Stimulated activated CD8-positive, alpha-beta memory T cell treated with anti-CD3 and anti-CD28 coated beads, Interleukin-15, amount 100 ng/mL, for 4 hours (primary cell): Measurements from ENCODE around the gene AAMP.

Experiments
- DNase-seq, 2 donors: peaks; one replicate each; pipeline ENCODE4 v3.0.0-alpha.2; 2020; ENCODE audit warnings: low read depth in 2 of 2

The AAMP gene

DNA sequence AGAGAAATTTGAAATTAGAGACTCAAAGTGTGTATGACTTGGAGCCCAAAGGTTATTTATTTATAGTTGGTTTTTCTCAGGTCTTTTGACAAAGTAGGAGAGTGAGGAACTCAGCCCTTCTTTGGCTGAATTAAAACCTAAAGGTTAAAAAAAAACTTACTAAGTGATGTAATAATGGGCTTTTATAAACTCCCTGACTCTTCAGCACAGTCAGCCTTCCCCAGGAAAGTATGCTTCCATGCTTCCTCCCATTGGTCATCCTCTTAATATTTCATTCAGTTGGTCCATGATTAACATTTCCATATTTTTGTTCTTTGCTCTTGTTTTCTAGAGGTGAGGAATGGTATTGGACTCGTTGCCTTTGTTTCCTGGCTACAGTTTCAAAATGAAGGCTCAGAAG is 45.8 kb downstream of the AAMP start:
- DNase-seq = no peak

DNA sequence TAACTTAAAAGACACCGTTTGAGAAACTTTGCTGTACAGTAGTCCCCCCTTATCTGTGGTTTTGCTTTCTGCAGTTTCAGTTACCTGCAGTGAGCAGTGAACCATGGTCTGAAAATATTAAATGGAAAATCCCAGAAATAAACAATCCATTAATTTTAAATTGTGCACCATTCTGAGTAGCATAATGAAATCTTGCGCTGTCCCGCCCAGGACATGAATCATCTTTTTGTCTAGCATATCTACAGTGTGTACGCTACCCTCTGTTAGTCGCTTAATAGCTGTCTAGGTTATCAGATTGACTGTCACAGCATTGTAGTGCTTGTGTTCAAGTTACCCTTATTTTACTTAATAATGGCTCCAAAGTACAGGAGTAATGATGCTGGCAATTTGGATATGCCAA is 46.9 kb downstream of the AAMP start:
- no peak for DNase-seq

DNA sequence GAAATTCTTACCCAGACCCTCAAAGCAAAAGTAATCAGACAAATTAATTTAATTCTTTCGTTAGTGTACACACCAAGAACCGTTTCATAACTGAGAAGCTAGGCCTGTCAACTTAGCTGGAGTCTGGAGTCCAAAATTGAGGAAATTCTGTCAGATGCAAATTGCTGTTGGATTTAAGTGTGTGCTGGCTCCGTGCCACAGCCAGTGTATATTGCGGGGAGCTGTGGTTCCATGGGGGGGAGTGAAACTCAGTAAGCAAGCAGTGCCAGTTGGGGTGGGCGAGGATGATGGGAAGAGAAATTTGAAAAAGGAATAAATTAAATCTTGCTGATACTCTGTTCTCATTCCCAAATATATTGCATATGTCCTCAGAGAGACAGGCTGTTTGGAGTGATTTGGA is 48.9 kb downstream of the AAMP start:
- DNase-seq = no peak

DNA sequence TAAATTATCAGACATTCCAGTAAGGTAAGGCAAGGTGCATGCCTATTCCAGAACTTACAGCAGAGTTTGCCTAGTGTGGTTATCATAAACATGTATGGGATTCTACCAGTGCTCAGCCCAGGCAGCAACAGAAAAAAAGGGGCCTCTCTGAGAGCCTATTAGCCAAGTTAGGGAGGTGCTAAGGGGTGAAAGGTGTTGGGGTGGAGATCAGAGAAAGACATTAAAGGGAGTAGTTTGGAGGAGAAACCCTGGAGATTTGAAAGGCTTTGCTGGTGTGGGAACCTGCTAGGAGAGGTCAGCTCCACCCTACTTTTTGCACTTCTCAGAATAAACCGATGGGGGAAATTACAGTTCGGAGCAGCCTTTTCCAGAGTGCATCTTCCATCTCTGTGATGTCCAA is 50.0 kb downstream of the AAMP start:
- DNase-seq = no peak

DNA sequence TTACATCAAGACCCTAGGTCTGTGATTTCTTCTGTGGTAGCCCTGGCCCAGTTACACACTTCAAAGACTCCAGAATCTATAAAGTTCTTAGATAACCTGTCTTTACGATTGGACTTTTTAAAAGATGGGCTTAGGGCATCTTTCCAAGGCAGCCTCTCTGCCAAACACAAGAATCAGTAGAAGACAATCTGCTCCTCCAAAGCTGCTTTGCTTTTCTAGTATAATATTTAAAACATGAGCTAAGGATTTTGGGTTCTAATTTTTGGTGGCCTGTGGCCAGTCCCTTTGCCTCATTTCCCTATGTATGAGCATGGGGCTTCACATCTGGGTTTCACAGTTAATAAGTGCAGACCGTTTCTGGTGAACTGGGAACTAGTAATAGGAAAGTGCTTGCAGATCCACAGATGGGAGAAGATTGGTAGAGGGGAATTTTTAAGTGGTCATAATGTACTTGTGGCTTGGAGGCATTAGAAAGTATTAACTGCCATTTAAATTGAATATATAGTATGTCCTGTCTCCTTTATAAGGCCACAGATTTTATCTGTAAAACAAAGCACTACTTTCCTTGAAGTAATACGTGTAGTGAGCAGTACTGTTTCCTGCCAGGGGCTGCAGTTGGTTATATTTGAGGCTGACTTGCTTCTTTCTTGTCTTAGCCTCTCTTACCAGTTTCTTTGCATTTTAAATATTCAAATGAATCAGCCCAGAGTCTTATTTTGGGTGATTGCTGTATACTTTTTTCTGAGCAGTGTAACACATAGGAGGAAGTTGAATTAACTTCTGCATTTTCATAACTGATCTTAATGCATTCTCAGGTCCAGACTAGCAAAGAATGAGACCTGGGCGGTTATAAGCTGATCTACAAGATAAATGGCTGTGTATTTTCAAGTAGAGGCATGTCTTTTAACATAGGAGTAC is 51.4 kb downstream of the AAMP start:
- DNase-seq = no peak

DNA sequence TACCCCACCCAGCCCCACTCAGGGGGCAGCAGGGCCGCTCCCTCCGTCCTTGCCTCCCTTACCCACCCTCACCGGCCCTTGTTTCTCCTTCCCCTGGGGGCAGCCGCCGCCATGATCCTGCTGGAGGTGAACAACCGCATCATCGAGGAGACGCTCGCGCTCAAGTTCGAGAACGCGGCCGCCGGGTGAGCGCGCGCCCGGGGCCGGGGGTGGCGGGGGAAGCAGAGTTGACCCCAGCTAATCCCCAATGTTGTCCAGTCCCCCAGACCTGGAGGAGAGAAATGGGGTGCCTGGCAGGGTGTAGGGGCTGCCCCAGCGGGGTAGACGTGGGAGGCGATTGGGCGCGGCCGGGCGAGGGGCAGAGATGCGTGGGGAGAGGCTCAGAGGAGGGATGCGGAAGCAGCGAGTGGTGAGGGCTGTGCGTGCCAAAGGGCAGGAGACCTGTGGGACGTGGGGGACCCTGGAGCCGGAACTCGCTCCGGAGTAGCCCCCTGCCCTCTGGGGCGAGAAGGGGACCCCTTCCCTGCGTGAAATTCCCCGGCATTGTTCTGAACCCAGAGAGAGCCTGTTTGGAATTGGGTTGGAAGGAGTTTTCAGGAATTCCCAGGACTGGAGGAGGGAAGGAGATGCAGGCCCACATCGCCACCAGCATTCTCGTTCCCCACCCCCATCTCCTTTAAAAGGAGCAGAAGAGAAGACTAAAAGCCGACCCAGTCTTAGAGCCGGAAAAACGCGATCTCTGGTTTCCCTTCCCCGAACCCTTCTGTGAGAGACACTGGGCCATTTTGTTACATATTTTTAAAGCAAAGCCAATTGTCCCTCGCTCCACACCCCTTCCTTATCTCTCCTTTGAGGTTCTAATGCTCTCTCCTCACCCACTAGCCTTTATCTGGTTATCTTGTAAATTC is 52.3 kb downstream of the AAMP start:
- peak; percentile 67 to 75 for DNase-seq

DNA sequence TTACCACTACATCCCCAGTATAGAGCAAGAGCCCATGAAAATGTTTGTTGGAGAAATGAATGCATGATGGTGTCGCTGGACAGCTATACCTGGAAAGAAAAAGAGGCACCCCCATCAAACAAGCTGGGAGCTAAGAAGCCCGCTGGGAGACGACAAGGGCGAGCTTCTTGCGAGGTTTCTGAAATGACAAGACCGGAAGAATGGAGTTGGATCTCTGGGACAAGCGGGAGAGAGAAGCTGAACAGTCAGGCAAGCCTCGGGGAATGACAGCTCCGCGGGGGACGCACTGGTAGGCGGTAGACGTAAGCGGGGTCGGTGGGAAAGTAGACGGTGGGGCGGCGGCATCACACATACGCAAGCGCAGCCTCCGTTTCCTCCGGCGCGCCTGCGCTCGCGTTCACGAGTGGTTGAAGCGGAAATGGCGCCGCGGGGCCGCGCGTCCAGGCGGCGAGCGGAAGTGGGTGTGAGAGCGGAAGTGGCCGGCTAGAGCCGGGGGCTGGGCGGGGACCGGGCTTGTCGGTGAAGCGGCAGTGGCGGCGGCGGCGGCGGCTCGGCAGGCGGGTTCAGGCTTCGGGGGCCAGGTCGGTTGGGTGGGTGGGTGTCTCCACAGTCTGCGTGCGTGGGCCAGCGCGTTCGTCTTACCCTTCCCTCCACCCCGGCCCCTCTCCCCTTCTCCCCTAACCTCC is 53.1 kb downstream of the AAMP start, which contains the start of gene ARPC2:
Gene ARPC2 (plus strand): TSS at position 516 of the 686 bp plus-strand sequence. CDS start 282 bp downstream, outside the sequence.
- peak; percentile 86 to 94 for DNase-seq

DNA sequence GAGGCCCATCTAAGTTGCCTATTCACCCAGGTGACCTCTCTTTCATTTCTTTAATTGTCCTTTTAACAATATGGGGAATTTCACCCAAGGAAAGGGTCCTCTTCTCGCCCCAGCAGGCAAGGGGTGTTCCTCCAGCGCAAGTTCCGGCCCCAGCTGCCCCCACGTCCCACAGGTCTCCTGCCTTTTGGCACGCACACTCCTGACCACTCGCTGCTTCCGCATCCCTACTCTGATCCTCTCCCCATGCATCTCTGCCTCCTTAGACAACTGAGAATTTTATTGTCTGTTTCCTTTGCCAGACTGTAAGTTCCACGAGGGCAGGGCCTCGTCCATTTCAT is 53.6 kb downstream of the AAMP start:
- no peak for DNase-seq
